ENCODE measurements around the gene CACNG4. TPM values are rescaled to one million over a fixed set of nuclear protein-coding genes. Genes with fewer than 3 reads are reported as not detected.

Gene CACNG4
- total and polyA plus RNA-seq, 10 donors: not detected

GRCh38 chr17:67011527-67012175 is 47.1 kb downstream of the CACNG4 start:
- intact Hi-C loops (cut with DNase I; ENCODE audit: low total_unique reads): no loop called here
- TF ChIP-seq POLR2AphosphoS5 (IDR thresholded peaks at IDR 0.05): no peak
- TF ChIP-seq, protein P1, sequence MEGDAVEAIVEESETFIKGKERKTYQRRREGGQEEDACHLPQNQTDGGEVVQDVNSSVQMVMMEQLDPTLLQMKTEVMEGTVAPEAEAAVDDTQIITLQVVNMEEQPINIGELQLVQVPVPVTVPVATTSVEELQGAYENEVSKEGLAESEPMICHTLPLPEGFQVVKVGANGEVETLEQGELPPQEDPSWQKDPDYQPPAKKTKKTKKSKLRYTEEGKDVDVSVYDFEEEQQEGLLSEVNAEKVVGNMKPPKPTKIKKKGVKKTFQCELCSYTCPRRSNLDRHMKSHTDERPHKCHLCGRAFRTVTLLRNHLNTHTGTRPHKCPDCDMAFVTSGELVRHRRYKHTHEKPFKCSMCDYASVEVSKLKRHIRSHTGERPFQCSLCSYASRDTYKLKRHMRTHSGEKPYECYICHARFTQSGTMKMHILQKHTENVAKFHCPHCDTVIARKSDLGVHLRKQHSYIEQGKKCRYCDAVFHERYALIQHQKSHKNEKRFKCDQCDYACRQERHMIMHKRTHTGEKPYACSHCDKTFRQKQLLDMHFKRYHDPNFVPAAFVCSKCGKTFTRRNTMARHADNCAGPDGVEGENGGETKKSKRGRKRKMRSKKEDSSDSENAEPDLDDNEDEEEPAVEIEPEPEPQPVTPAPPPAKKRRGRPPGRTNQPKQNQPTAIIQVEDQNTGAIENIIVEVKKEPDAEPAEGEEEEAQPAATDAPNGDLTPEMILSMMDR (IDR thresholded peaks at IDR 0.05 in 8 of 11, conservative IDR thresholded peaks at IDR 0.05 in 3 of 11): no peak
- no peak for TF ChIP-seq POLR2A (IDR thresholded peaks at IDR 0.05)
- H3K27ac ChIP-seq: no peak overlapping the region
- H3K4me3 ChIP-seq: no peak overlapping the region
- peaks cover 0 to 28% (median 5%) of the 10 kb centered on the region in 8 donors for H3K9me3 ChIP-seq
- H3K4me1 ChIP-seq: no peaks in the 10 kb centered on the region
- 65 to 75% (median 71%) methylated on average over 9 of the region's 9 CpGs for WGBS, 5 donors
- H3K36me3 ChIP-seq: no peaks in the 10 kb centered on the region
- no peak for DNase-seq
- H3K27me3 ChIP-seq (replicated peaks in 1 of 7): peaks cover 0 to 23% (median 0%) of the 10 kb centered on the region in 7 donors

- Histone ChIP-seq H3K36me3 (no peaks in the 10 kb centered on the region), H3K9me3 (peaks cover 0 to 11% (median 0%) of the 10 kb centered on the region in 8 donors), H3K4me1 (no peaks in the 10 kb centered on the region), H3K4me3 (no peak overlapping the region), H3K27me3 (replicated peaks in 1 of 7) (peaks cover 0 to 24% (median 0%) of the 10 kb centered on the region in 7 donors), H3K27ac (no peak overlapping the region)
- intact Hi-C loops (cut with DNase I; ENCODE audit: low total_unique reads): no loop called here
- DNase-seq: no peak
- 89 to 93% (median 90%) methylated on average over 8 of the region's 8 CpGs for WGBS, 5 donors
- TF ChIP-seq POLR2A (IDR thresholded peaks at IDR 0.05) (no peak), POLR2AphosphoS5 (IDR thresholded peaks at IDR 0.05) (no peak)
- TF ChIP-seq, protein P1 (IDR thresholded peaks at IDR 0.05 in 8 of 11, conservative IDR thresholded peaks at IDR 0.05 in 3 of 11): no peak
Measured at GRCh38 chr17:67013891-67014290, 49.4 kb downstream of the CACNG4 start.

DNA sequence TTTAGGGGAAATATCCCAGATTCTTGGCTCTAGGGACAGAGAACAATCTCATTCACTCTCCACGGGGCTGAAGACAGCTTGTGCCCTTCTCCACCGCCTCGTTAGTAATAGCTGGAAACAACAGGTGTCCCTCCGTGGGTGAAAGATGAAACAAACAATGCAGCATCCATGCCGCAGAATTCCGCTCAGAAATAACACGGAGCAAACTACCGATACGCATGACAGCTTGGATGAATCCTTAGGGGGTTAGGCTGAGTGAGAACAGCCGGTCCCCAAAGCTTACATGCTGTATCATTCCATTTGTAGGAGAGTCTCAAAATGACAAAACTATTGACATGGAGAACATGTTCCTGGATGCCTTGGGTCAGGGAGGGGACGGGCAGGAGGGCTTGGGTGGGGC is 50.5 kb downstream of the CACNG4 start:
- TF ChIP-seq, protein P1 (IDR thresholded peaks at IDR 0.05 in 8 of 11, conservative IDR thresholded peaks at IDR 0.05 in 3 of 11): no peak
- TF ChIP-seq POLR2A (IDR thresholded peaks at IDR 0.05) (no peak), POLR2AphosphoS5 (IDR thresholded peaks at IDR 0.05) (no peak)
- intact Hi-C loops (cut with DNase I; ENCODE audit: low total_unique reads): no loop called here

GRCh38 chr17:67016039-67016762 is 51.7 kb downstream of the CACNG4 start:
- DNase-seq: no peak
- Histone ChIP-seq H3K9me3 (no peaks in the 10 kb centered on the region), H3K4me1 (no peaks in the 10 kb centered on the region), H3K27ac (no peak overlapping the region), H3K36me3 (no peaks in the 10 kb centered on the region), H3K4me3 (no peak overlapping the region), H3K27me3 (replicated peaks in 1 of 7) (peaks cover 0 to 24% (median 0%) of the 10 kb centered on the region in 7 donors)
- TF ChIP-seq POLR2AphosphoS5 (IDR thresholded peaks at IDR 0.05) (no peak), POLR2A (IDR thresholded peaks at IDR 0.05) (no peak)
- TF ChIP-seq, protein P1 (IDR thresholded peaks at IDR 0.05 in 8 of 11, conservative IDR thresholded peaks at IDR 0.05 in 3 of 11): no peak
- intact Hi-C loops (cut with DNase I; ENCODE audit: low total_unique reads): no loop called here
- WGBS, 5 donors: 68 to 77% (median 76%) methylated on average over 13 to 17 of the region's 17 CpGs

More for the DNA sequence above, 50.5 kb downstream of the CACNG4 start:
- H3K36me3 ChIP-seq: no peaks in the 10 kb centered on the region
- H3K4me1 ChIP-seq: no peaks in the 10 kb centered on the region
- no peak overlapping the region for H3K4me3 ChIP-seq
- DNase-seq: no peak
- WGBS, 5 donors: 86 to 91% (median 90%) methylated on average over 11 of the region's 11 CpGs
- peaks cover 0 to under 1% (median 0%) of the 10 kb centered on the region in 8 donors for H3K9me3 ChIP-seq
- H3K27ac ChIP-seq: no peak overlapping the region
- peaks cover 0 to 24% (median 0%) of the 10 kb centered on the region in 7 donors for H3K27me3 ChIP-seq (replicated peaks in 1 of 7)

Data from spleen (tissue), 11 donors.